ENCODE measurements around the gene ETFB. TPM values are rescaled to one million over a fixed set of nuclear protein-coding genes. Genes with fewer than 3 reads are reported as not detected.

Gene ETFB
- total RNA-seq, 1 donor from 2014 or later, result 114 TPM

- no peaks in the 10 kb centered on the region for H3K9me3 ChIP-seq
- no peak for TF ChIP-seq CTCF (IDR thresholded peaks at IDR 0.05)
- TF ChIP-seq POLR2A (IDR thresholded peaks at IDR 0.05), result no peak
- TF ChIP-seq POLR2AphosphoS5 (IDR thresholded peaks at IDR 0.05; ENCODE audit: insufficient read depth in 1 of 2, low read depth in 1 of 2), result no peak
- H3K4me3 ChIP-seq, result no peak overlapping the region
- no peaks in the 10 kb centered on the region for H3K4me1 ChIP-seq
- H3K27me3 ChIP-seq, result no peaks in the 10 kb centered on the region
- H3K27ac ChIP-seq, result no peak overlapping the region
- no peaks in the 10 kb centered on the region for H3K36me3 ChIP-seq
- no peak for DNase-seq (ENCODE audit: extremely low spot score in 2 of 2)
- intact Hi-C loops (cut with DNase I), result no loop called here
Measured at GRCh38 chr19:51297406-51297805, 68.8 kb downstream of the ETFB start.

- no peaks in the 10 kb centered on the region for H3K9me3 ChIP-seq
- no peak overlapping the region for H3K27ac ChIP-seq
- H3K4me1 ChIP-seq, result no peaks in the 10 kb centered on the region
- no peaks in the 10 kb centered on the region for H3K27me3 ChIP-seq
- DNase-seq (ENCODE audit: extremely low spot score in 2 of 2), result no peak
- no peaks in the 10 kb centered on the region for H3K36me3 ChIP-seq
- TF ChIP-seq CTCF (IDR thresholded peaks at IDR 0.05) (no peak), POLR2A (IDR thresholded peaks at IDR 0.05) (no peak), POLR2AphosphoS5 (IDR thresholded peaks at IDR 0.05; ENCODE audit: insufficient read depth in 1 of 2, low read depth in 1 of 2) (no peak)
- no peak overlapping the region for H3K4me3 ChIP-seq
- intact Hi-C loops (cut with DNase I), result no loop called here
Measured at GRCh38 chr19:51296336-51297093, 69.7 kb downstream of the ETFB start.

- Histone ChIP-seq H3K27me3 (no peaks in the 10 kb centered on the region), H3K9me3 (no peaks in the 10 kb centered on the region), H3K4me1 (no peaks in the 10 kb centered on the region), H3K4me3 (no peak overlapping the region), H3K36me3 (no peaks in the 10 kb centered on the region), H3K27ac (no peak overlapping the region)
- DNase-seq (ENCODE audit: extremely low spot score in 2 of 2), result no peak
- no peak for TF ChIP-seq POLR2A (IDR thresholded peaks at IDR 0.05)
- intact Hi-C loops (cut with DNase I), result no loop called here
Measured at GRCh38 chr19:51295382-51296126, 70.6 kb downstream of the ETFB start.

Other genes starting within 250 kb of the ETFB start
- 5.9 TPM for gene SIGLEC9, start 241.5 kb downstream of the ETFB start, total RNA-seq
- gene SIGLEC7, start 224.1 kb downstream of the ETFB start, total RNA-seq, result 1.5 TPM
- gene CD33, start 141.3 kb downstream of the ETFB start, total RNA-seq, result 5.6 TPM
- not detected for gene SIGLECL1, start 115.3 kb downstream of the ETFB start, total RNA-seq
- not detected for gene IGLON5, start 54.7 kb downstream of the ETFB start, total RNA-seq
- 20.1 TPM for gene VSIG10L, start 24.2 kb downstream of the ETFB start, total RNA-seq
- gene CLDND2, start 2.6 kb upstream of the ETFB start, total RNA-seq, result not detected
- 3.4 TPM for gene NKG7, start 6.3 kb upstream of the ETFB start, total RNA-seq
- gene LIM2, start 21.6 kb upstream of the ETFB start, total RNA-seq, result not detected
- not detected for gene C19orf84, start 24.2 kb upstream of the ETFB start, total RNA-seq
- gene SIGLEC10, start 51.3 kb upstream of the ETFB start, total RNA-seq, result 3.7 TPM
- not detected for gene SIGLEC8, start 92.1 kb upstream of the ETFB start, total RNA-seq
- gene CEACAM18, start 112.2 kb upstream of the ETFB start, total RNA-seq, result not detected
- gene SIGLEC12, start 135.4 kb upstream of the ETFB start, total RNA-seq, result not detected
- gene SIGLEC6, start 165.3 kb upstream of the ETFB start, total RNA-seq, result 1.2 TPM
- gene ZNF175, start 204.9 kb upstream of the ETFB start, total RNA-seq, result 8.1 TPM

Data from vagina (tissue), 2 donors.